ENCODE measurements around the gene NRG2.
A peak's percentile ranks its signal among the peaks of the same experiment; 100 is the strongest.

Gene NRG2

DNA sequence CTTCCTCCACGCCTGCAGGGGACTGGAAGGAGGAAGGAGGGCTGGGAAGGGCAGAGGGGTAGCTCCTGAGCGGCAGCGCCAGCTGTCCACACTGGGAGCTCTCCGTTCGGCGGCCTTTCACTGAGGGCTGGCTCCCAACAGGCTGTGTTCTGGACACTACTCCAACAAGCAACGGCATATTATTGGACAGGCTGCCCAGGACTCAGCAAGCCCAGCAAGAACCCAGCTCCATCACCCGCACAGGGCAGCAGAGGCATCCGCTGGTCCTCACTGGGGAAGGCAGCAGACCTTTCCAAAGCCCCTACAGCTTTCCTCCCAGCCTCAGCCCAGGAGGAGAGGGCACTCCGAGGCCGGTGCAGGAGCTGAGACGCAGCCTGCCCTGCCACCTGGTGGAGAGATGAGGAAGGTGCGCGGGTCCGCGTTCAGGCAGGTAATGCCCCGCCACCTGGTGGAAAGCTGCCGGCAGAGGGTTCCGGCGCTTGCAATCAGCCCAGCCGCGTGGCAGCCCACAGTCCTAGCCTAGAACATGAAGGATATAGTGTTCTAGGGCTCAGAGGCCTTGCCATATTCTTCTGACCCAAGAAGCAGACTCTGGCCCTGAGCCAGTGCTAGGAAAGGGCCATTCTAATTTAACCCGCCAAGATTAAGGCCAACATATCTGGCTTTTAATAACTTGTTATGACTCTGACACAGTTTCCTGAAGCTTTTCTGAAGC lies 74.4 kb downstream of the NRG2 start:
- Histone ChIP-seq H3K9me3 (ENCODE audit: control insufficient read depth in 1 of 2, low read length in 2 of 2) (no peaks in the 10 kb centered on the region), H3K4me3 (ENCODE audit: low read depth in 1 of 2, low read length in 2 of 2) (peak overlapping the region in 1 of 2 donors; percentile 25), H3K36me3 (ENCODE audit: control insufficient read depth in 1 of 2, insufficient read depth in 2 of 2, low read length in 2 of 2) (no peaks in the 10 kb centered on the region), H3K27ac (ENCODE audit: low read length) (no peak overlapping the region), H3K27me3 (ENCODE audit: low read depth, low read length) (no peaks in the 10 kb centered on the region), H3K4me1 (ENCODE audit: control insufficient read depth in 1 of 2, insufficient read depth in 2 of 2, low read length in 2 of 2) (peaks cover 0 to 9% of the 10 kb centered on the region in 2 donors)

DNA sequence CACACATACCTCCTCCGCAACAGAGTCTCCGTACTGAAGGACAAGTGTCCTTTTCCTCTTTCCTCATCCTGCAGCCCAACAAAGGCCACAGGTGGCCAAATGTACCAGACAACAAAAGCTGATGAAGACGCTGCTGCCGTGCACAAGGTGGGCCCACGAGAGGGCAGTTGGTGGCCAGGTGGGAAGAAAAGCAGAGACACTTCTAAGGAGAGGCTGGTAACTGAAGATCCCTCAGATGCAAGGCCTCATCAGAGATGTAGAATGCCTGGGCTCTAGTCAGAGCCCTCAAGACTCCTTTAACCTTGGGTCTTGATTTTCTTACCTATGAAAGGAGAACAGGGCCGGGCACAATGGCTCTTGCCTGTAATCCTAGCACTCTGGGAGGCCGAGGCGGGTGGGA lies 75.7 kb downstream of the NRG2 start:
- Histone ChIP-seq H3K27ac (ENCODE audit: low read length) (no peak overlapping the region), H3K9me3 (ENCODE audit: control insufficient read depth in 1 of 2, low read length in 2 of 2) (no peaks in the 10 kb centered on the region), H3K4me1 (ENCODE audit: control insufficient read depth in 1 of 2, insufficient read depth in 2 of 2, low read length in 2 of 2) (peaks cover 0 to 9% of the 10 kb centered on the region in 2 donors), H3K36me3 (ENCODE audit: control insufficient read depth in 1 of 2, insufficient read depth in 2 of 2, low read length in 2 of 2) (no peaks in the 10 kb centered on the region), H3K27me3 (ENCODE audit: low read depth, low read length) (no peaks in the 10 kb centered on the region), H3K4me3 (ENCODE audit: low read depth in 1 of 2, low read length in 2 of 2) (no peak overlapping the region)

DNA sequence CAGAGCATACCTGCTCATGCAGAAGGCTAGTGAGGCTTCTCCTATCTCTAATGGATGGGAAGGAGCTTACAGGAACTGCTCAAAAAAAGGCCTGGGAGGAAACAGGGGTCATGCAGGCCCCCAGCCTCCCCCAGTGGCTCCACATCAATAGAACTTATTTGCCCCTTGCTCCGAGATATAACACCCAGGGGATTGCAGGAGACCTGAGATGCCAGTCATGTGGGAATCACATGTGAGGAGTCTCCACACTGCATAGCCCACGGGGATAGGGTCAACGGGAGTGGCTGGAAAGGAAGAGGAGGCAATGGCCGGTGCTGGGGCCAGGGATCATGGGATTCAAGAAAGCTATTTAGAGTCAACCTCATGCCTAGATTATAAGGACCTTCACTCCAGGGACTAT lies 76.2 kb downstream of the NRG2 start:
- H3K4me1 ChIP-seq (ENCODE audit: control insufficient read depth in 1 of 2, insufficient read depth in 2 of 2, low read length in 2 of 2): peaks cover 0 to 9% of the 10 kb centered on the region in 2 donors
- no peaks in the 10 kb centered on the region for H3K9me3 ChIP-seq (ENCODE audit: control insufficient read depth in 1 of 2, low read length in 2 of 2)

DNA sequence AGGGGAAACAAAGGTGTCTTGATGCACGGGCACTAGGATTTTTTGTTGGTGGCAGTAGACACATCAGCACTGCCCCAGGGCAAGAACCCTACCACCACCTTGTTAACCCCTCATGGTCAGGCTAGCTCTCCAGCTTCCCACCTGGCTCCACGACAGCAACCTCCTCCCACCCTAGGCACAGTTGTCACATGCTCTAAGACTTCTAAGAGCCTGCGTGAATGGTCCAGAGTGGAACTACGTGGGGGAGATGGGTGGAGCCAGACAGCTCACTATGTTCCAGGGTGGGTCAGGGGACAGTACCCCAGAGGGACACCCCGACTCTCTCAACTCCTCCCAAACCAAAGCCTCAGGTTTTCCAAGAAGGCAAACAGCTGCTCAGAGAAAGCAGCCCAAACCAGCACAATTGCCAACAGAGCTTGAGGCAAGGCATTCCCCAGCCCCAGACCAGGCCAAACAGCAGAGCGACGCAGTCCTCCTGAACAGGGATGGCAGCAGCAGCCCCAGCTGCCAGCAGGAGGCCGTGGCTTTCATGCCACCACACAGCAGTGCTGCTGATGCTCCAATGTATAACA lies 78.0 kb downstream of the NRG2 start:
- H3K27ac ChIP-seq (ENCODE audit: low read length): no peak overlapping the region
- peaks cover 0 to 9% of the 10 kb centered on the region in 2 donors for H3K4me1 ChIP-seq (ENCODE audit: control insufficient read depth in 1 of 2, insufficient read depth in 2 of 2, low read length in 2 of 2)
- H3K4me3 ChIP-seq (ENCODE audit: low read depth in 1 of 2, low read length in 2 of 2): no peak overlapping the region
- H3K9me3 ChIP-seq (ENCODE audit: control insufficient read depth in 1 of 2, low read length in 2 of 2): no peaks in the 10 kb centered on the region
- no peaks in the 10 kb centered on the region for H3K27me3 ChIP-seq (ENCODE audit: low read depth, low read length)
- H3K36me3 ChIP-seq (ENCODE audit: control insufficient read depth in 1 of 2, insufficient read depth in 2 of 2, low read length in 2 of 2): no peaks in the 10 kb centered on the region

More for the DNA sequence above, 76.2 kb downstream of the NRG2 start:
- no peaks in the 10 kb centered on the region for H3K36me3 ChIP-seq (ENCODE audit: control insufficient read depth in 1 of 2, insufficient read depth in 2 of 2, low read length in 2 of 2)
- H3K27me3 ChIP-seq (ENCODE audit: low read depth, low read length): no peaks in the 10 kb centered on the region
- no peak overlapping the region for H3K4me3 ChIP-seq (ENCODE audit: low read depth in 1 of 2, low read length in 2 of 2)
- no peak overlapping the region for H3K27ac ChIP-seq (ENCODE audit: low read length)

DNA sequence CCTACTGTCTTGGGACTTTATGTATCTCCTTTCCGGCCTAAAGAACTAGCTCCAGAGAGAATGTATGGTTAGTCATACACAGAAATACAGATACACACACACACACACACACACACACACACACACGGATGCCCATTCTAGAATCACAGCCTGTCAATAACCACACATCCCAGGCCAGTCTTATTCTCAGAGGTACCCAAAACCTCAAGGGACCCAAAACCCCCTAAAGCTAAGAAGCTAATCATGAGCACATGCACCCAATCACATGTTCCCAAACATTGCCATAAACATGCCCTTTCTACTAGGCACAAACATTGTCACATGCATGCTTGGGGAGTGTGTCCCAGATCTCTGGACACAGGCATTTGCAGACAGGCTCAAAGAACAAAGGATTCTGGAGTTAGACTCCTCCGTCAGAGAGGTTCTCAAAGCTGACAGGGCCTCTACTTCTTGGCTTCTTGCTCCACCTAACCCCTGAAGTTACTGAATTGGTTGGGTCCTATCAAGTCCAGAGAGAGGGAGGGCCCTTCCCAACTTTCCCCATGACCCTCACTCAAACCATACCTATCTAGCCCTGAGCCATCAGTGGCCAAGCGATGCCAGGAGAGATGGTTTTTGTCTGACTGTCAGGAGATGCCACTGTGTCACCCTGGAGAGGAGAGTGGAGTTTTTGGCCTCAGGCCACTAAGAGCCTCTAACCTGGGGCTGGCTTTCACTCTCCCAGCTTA lies 78.7 kb downstream of the NRG2 start:
- Histone ChIP-seq H3K27ac (ENCODE audit: low read length) (no peak overlapping the region), H3K27me3 (ENCODE audit: low read depth, low read length) (no peaks in the 10 kb centered on the region), H3K4me3 (ENCODE audit: low read depth in 1 of 2, low read length in 2 of 2) (no peak overlapping the region), H3K9me3 (ENCODE audit: control insufficient read depth in 1 of 2, low read length in 2 of 2) (no peaks in the 10 kb centered on the region), H3K4me1 (ENCODE audit: control insufficient read depth in 1 of 2, insufficient read depth in 2 of 2, low read length in 2 of 2) (peaks cover 0 to 9% of the 10 kb centered on the region in 2 donors), H3K36me3 (ENCODE audit: control insufficient read depth in 1 of 2, insufficient read depth in 2 of 2, low read length in 2 of 2) (no peaks in the 10 kb centered on the region)

DNA sequence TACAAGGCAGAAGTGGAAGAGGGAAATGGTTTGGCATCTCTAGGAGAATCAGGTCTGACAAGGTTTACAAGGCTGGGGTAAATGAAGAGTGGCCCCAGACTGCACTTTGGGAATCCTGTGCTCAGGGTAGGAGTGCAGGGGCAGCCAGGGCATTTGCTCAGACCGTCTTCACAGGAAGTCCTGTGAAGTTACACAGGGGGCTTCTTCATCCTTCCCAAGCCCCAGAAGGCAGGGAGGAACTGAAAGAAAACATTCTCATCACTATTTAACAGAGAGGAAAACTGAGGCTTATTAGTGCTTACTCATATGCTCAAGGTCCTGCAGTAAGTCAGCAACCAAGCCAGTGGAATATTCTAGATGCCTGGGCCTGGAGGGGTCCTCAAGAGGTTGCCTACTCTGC lies 80.7 kb downstream of the NRG2 start:
- Histone ChIP-seq H3K4me3 (ENCODE audit: low read depth in 1 of 2, low read length in 2 of 2) (no peak overlapping the region), H3K4me1 (ENCODE audit: control insufficient read depth in 1 of 2, insufficient read depth in 2 of 2, low read length in 2 of 2) (no peaks in the 10 kb centered on the region), H3K9me3 (ENCODE audit: control insufficient read depth in 1 of 2, low read length in 2 of 2) (no peaks in the 10 kb centered on the region), H3K27ac (ENCODE audit: low read length) (no peak overlapping the region), H3K36me3 (ENCODE audit: control insufficient read depth in 1 of 2, insufficient read depth in 2 of 2, low read length in 2 of 2) (no peaks in the 10 kb centered on the region), H3K27me3 (ENCODE audit: low read depth, low read length) (no peaks in the 10 kb centered on the region)

DNA sequence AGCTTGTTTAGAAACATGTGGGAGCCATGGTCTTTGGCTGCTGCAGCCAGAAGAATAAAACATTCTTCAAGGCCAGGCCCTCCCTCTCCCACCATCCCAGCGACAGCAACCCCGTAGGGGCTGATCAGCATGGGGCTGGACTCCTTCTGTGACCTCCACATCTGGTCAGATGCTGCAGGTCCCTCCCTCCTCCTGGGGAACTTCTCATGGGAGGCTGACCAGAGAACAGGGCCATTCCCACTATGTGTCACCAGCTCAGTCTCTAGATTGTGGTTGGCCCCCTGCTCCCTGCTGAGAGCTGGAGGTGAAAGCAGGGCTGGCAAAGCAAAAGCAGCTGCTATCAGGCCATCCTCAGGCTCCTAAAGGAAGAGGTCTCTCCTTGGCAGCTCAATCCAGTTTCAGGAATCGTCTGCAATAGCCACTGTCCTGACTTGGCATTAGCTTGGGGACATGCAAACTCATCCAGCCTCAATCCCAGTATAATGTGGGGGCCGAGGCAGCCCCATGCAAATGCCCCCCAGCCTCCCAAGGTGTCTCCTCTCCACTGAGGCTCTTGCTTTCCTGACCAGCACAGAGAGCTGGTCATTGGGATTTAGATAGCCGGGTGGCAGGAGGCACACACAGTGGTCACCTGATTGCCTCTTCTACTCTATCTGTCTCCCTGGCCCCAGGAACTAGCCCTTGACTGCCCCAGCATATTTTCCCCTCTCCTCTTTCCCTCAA lies 81.5 kb downstream of the NRG2 start:
- Histone ChIP-seq H3K36me3 (ENCODE audit: control insufficient read depth in 1 of 2, insufficient read depth in 2 of 2, low read length in 2 of 2) (no peaks in the 10 kb centered on the region), H3K27ac (ENCODE audit: low read length) (no peak overlapping the region), H3K9me3 (ENCODE audit: control insufficient read depth in 1 of 2, low read length in 2 of 2) (no peaks in the 10 kb centered on the region), H3K27me3 (ENCODE audit: low read depth, low read length) (no peaks in the 10 kb centered on the region), H3K4me1 (ENCODE audit: control insufficient read depth in 1 of 2, insufficient read depth in 2 of 2, low read length in 2 of 2) (no peaks in the 10 kb centered on the region), H3K4me3 (ENCODE audit: low read depth in 1 of 2, low read length in 2 of 2) (no peak overlapping the region)

DNA sequence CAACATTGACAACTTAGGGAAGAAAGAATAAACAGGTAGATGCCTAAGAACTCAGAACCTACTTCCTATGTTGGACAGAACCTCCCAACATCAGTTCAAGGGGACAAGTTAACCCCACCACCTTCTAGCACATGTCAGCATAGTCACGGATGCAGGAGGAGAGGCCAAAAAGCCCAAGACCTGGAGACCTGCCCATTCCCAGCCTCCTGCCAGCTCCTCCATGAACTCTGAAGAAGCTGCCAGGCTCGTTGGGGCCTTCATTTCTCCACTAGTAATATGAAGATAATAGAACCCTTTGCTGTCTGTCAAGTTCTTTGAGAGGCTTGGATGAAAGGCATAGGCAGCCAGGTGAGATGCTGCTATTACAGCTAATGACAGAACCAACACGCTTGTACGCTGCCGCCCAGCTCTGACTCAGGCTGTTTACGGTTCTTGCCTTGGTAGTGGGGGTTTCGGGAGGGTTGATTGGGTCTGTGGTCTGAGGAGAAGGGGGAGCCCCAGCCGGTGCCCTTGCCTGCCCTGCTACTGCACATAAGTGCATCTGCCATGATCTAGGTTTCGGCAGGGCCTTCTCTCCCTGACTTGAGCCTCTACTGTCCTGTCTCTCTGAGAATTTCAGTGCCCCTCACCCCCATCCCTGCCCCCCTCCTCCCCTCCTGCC lies 82.2 kb downstream of the NRG2 start:
- H3K27ac ChIP-seq (ENCODE audit: low read length): no peak overlapping the region
- H3K9me3 ChIP-seq (ENCODE audit: control insufficient read depth in 1 of 2, low read length in 2 of 2): no peaks in the 10 kb centered on the region
- no peaks in the 10 kb centered on the region for H3K27me3 ChIP-seq (ENCODE audit: low read depth, low read length)
- no peaks in the 10 kb centered on the region for H3K36me3 ChIP-seq (ENCODE audit: control insufficient read depth in 1 of 2, insufficient read depth in 2 of 2, low read length in 2 of 2)
- H3K4me3 ChIP-seq (ENCODE audit: low read depth in 1 of 2, low read length in 2 of 2): no peak overlapping the region
- no peaks in the 10 kb centered on the region for H3K4me1 ChIP-seq (ENCODE audit: control insufficient read depth in 1 of 2, insufficient read depth in 2 of 2, low read length in 2 of 2)

DNA sequence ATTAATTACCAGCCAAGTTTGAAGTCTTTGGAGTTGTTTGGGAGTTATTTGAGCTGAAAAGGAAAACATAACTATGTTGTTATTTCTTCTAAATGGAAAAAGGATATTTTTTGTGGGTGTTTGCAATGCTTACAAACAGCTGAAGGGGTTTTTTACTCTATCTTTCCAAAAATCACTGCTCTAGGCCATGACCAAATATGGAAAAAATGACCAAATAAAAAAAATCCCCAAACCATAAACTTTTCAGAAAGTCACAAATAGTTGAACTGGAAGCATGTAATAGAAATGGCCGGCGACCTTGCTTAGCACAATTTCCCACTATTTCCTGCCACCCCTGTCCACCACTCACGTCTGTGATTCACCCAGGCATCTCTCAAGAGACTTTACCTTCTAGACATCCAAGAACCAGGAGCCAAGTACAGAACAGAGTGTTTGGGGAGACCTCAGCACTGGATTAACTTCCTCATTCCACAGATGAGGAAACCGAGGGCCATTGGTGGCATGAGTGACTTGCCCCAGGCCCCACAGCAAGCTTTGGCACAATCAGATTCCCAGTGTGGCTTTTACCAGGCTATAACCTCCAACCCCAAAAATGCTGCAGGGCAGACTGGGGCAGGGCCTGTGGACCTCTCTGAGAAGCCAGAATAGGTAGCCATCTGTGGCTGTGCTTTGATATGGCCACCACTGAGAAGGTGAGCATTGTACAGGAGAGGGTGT lies 84.5 kb downstream of the NRG2 start:
- Histone ChIP-seq H3K27ac (ENCODE audit: low read length) (no peak overlapping the region), H3K4me1 (ENCODE audit: control insufficient read depth in 1 of 2, insufficient read depth in 2 of 2, low read length in 2 of 2) (no peaks in the 10 kb centered on the region), H3K4me3 (ENCODE audit: low read depth in 1 of 2, low read length in 2 of 2) (no peak overlapping the region), H3K9me3 (ENCODE audit: control insufficient read depth in 1 of 2, low read length in 2 of 2) (no peaks in the 10 kb centered on the region), H3K27me3 (ENCODE audit: low read depth, low read length) (no peaks in the 10 kb centered on the region), H3K36me3 (ENCODE audit: control insufficient read depth in 1 of 2, insufficient read depth in 2 of 2, low read length in 2 of 2) (no peaks in the 10 kb centered on the region)

DNA sequence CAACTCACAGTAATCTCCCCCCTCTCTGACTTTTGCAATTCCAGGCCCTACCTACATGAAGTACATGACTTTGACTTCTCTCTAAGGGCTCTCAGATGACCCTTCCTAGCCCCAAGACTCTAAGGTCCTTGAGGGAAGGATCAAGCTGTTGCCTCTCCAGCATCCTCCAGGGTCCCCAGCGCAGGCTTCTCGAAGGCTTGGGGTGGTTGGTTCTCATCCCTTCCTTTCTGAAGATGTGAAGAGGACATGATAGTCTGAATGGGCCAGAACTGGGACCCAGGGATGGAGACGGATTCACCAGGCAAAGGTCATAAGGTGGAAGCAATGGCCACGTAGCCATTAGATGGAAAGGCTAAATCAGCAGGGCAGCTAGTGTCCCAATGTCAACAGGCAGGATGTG lies 86.8 kb downstream of the NRG2 start:
- H3K4me1 ChIP-seq (ENCODE audit: control insufficient read depth in 1 of 2, insufficient read depth in 2 of 2, low read length in 2 of 2): no peaks in the 10 kb centered on the region
- no peaks in the 10 kb centered on the region for H3K27me3 ChIP-seq (ENCODE audit: low read depth, low read length)

More for the DNA sequence above, 86.8 kb downstream of the NRG2 start:
- no peak overlapping the region for H3K4me3 ChIP-seq (ENCODE audit: low read depth in 1 of 2, low read length in 2 of 2)
- H3K36me3 ChIP-seq (ENCODE audit: control insufficient read depth in 1 of 2, insufficient read depth in 2 of 2, low read length in 2 of 2): no peaks in the 10 kb centered on the region
- no peaks in the 10 kb centered on the region for H3K9me3 ChIP-seq (ENCODE audit: control insufficient read depth in 1 of 2, low read length in 2 of 2)
- H3K27ac ChIP-seq (ENCODE audit: low read length): no peak overlapping the region

All from muscle layer of duodenum (tissue), 2 donors.